Calu3 (cell line): ENCODE data around the gene CCDC93. TPM values are rescaled to one million over a fixed set of nuclear protein-coding genes. Genes with fewer than 3 reads are reported as not detected.

ENCODE experiments used
- BruUV-seq: library from RNA; stranded (reverse); fragments of 400-500 nt; replicated peaks from 2 replicates; lab custom pipeline; 2021; lab: Mats Ljungman, UMichigan
- CTCF ChIA-PET: fragments of 300-600 bp; sonication (Branson Sonifier 250); formaldehyde crosslinking; loops from one replicate; lab custom pipeline; 2022; ENCODE audit warnings: antibody characterized with exemption; lab: Charles Lee
- DNase-seq: peaks from one replicate; pipeline ENCODE4 v3.0.0; 2022
- H3K27ac Mint-ChIP-seq: one replicate; pipeline ENCODE4 v1.8.0; 2022; ENCODE audit warnings: mixed read lengths; ENCODE audit not compliant: unreplicated experiment
- H3K27me3 Mint-ChIP-seq: one replicate; pipeline ENCODE4 v1.8.0; 2022; ENCODE audit warnings: mixed read lengths; ENCODE audit not compliant: unreplicated experiment
- H3K36me3 Mint-ChIP-seq: one replicate; pipeline ENCODE4 v1.8.0; 2022; ENCODE audit warnings: mild to moderate bottlenecking, moderate library complexity, mixed read lengths; ENCODE audit not compliant: insufficient read depth, unreplicated experiment
- H3K4me1 Mint-ChIP-seq: one replicate; pipeline ENCODE4 v1.8.0; 2022; ENCODE audit warnings: mild to moderate bottlenecking, low read depth, mixed read lengths; ENCODE audit not compliant: unreplicated experiment
- H3K4me3 Mint-ChIP-seq: one replicate; pipeline ENCODE4 v1.8.0; 2022; ENCODE audit warnings: mild to moderate bottlenecking, low read depth, moderate library complexity, mixed read lengths; ENCODE audit not compliant: unreplicated experiment
- H3K9me3 Mint-ChIP-seq: one replicate; pipeline ENCODE4 v1.8.0; 2022; ENCODE audit warnings: low read depth, mixed read lengths; ENCODE audit not compliant: unreplicated experiment
- intact Hi-C: fragments of 100-400 bp; cut with micrococcal nuclease; formaldehyde crosslinking; loops from one replicate; pipeline ENCODE4 v1.10.0; 2022; ENCODE audit not compliant: unreplicated experiment
- total RNA-seq: library from RNA; stranded (reverse); gene quantifications from 2 replicates; pipeline ENCODE4 v1.2.3, GENCODE V29; 2022
- TF ChIP-seq, protein P1 (sequence below): fragments of 200-600 bp; IDR thresholded peaks from one replicate; pipeline ENCODE4 v1.8.0; 2022; ENCODE audit warnings: antibody characterized with exemption; ENCODE audit not compliant: unreplicated experiment

CCDC93 gene
- total RNA-seq, 1 experiment from 2014 or later, result 57.3 TPM

- Mint-ChIP-seq H3K9me3 (no peaks in the 10 kb centered on the region), H3K27me3 (no peaks in the 10 kb centered on the region), H3K27ac (no peak overlapping the region), H3K36me3 (no peaks in the 10 kb centered on the region), H3K4me1 (peaks cover 27% of the 10 kb centered on the region), H3K4me3 (no peak overlapping the region)
- intact Hi-C loops, result no loop called here
- no TSS peak for BruUV-seq
- DNase-seq, result no peak
- CTCF ChIA-PET, result no interaction called here
- TF ChIP-seq, protein P1, sequence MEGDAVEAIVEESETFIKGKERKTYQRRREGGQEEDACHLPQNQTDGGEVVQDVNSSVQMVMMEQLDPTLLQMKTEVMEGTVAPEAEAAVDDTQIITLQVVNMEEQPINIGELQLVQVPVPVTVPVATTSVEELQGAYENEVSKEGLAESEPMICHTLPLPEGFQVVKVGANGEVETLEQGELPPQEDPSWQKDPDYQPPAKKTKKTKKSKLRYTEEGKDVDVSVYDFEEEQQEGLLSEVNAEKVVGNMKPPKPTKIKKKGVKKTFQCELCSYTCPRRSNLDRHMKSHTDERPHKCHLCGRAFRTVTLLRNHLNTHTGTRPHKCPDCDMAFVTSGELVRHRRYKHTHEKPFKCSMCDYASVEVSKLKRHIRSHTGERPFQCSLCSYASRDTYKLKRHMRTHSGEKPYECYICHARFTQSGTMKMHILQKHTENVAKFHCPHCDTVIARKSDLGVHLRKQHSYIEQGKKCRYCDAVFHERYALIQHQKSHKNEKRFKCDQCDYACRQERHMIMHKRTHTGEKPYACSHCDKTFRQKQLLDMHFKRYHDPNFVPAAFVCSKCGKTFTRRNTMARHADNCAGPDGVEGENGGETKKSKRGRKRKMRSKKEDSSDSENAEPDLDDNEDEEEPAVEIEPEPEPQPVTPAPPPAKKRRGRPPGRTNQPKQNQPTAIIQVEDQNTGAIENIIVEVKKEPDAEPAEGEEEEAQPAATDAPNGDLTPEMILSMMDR, result no peak
Measured at GRCh38 chr2:118055512-118056164, 41.8 kb upstream of the CCDC93 start.

- intact Hi-C loops, result no loop called here
- TF ChIP-seq, protein P1, result no peak
- no TSS peak for BruUV-seq
- Mint-ChIP-seq H3K9me3 (no peaks in the 10 kb centered on the region), H3K27me3 (no peaks in the 10 kb centered on the region), H3K27ac (no peak overlapping the region), H3K4me3 (no peak overlapping the region), H3K36me3 (no peaks in the 10 kb centered on the region), H3K4me1 (peaks cover 29% of the 10 kb centered on the region)
- CTCF ChIA-PET, result interaction anchor here (1.2 kb wide), 1 partner anchor 37 kb away, joined by 3 read pairs; no protein-coding TSS in a partner anchor
- no peak for DNase-seq
Measured at GRCh38 chr2:118054213-118055008, 40.5 kb upstream of the CCDC93 start.

DNA sequence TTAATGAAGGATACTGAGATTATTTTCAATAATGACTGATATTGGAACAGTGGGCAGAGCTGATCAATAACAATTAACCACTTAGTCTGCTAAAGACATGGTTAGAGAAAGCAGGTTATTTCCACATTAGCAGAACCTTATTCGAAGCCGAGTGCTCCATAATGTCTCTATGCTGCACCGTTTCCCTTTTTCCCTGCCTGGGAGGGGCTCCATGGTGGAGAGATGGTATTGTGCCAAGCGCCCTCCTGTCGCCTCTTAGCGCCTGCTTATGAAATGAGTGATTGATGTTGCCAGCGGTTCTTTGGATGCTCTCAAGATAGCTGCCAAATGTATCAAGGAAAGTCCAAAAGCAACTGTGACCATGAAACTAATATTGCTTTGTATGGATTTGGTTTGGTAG lies 39.8 kb upstream of the CCDC93 start:
- TF ChIP-seq, protein P1, result no peak
- H3K4me1 Mint-ChIP-seq, result peaks cover 36% of the 10 kb centered on the region
- intact Hi-C loops, result no loop called here
- no peak overlapping the region for H3K4me3 Mint-ChIP-seq
- no peaks in the 10 kb centered on the region for H3K9me3 Mint-ChIP-seq
- no peaks in the 10 kb centered on the region for H3K27me3 Mint-ChIP-seq
- DNase-seq, result no peak
- no peaks in the 10 kb centered on the region for H3K36me3 Mint-ChIP-seq
- CTCF ChIA-PET, result no interaction called here
- BruUV-seq, result no TSS peak
- no peak overlapping the region for H3K27ac Mint-ChIP-seq

DNA sequence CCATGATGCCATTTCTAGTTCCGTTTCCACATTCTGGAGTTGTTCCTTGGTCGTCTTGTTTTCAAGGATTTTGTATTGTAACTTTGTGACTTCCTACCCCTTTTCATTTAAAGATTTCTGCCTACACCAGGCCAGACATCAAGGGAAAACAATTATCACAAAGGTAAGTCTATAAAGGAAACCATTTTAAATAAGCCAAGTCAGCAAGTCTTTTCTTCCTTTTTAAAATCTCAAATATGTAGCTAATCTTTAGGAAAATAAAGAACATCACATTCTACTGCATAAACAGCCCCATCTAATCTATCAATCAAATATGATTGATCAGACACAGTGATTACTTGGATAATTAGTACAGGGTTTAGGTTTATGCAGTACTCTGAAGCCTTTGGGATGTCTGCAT lies 38.6 kb upstream of the CCDC93 start:
- H3K4me1 Mint-ChIP-seq, result peaks cover 48% of the 10 kb centered on the region
- DNase-seq, result no peak
- no peaks in the 10 kb centered on the region for H3K27me3 Mint-ChIP-seq
- H3K27ac Mint-ChIP-seq, result no peak overlapping the region
- BruUV-seq, result no TSS peak
- TF ChIP-seq, protein P1, result no peak
- intact Hi-C loops, result no loop called here
- H3K36me3 Mint-ChIP-seq, result no peaks in the 10 kb centered on the region
- no peaks in the 10 kb centered on the region for H3K9me3 Mint-ChIP-seq
- no peak overlapping the region for H3K4me3 Mint-ChIP-seq
- CTCF ChIA-PET, result no interaction called here
